SK-N-SH treated with all-trans-retinoic acid at 6 μM for 48 hours (cell line): ENCODE results near the gene VTI1A.

Source experiments
- ATAC-seq: fragments of 200-7000 bp; cut with Tn5 transposase; 3 replicates; pipeline ENCODE4 v1.9.1; 2020; ENCODE audit warnings: mild to moderate bottlenecking, moderate library complexity
- CREB5 ChIP-seq: fragments of 250-450 bp; sonication (Bioruptor Pico); IDR thresholded peaks from 2 replicates; pipeline ENCODE4 v1.5.1; 2020; ENCODE audit warnings: low read depth, mild to moderate bottlenecking, moderate library complexity
- CSDC2 ChIP-seq: fragments of 250-450 bp; sonication (Bioruptor Pico); IDR thresholded peaks from 2 replicates; pipeline ENCODE4 v1.5.0; 2020; ENCODE audit warnings: mild to moderate bottlenecking, moderate library complexity
- CSRNP3 ChIP-seq: fragments of 250-450 bp; sonication (Bioruptor Pico); IDR thresholded peaks from 2 replicates; pipeline ENCODE4 v1.5.1; 2021; ENCODE audit warnings: mild to moderate bottlenecking, moderate library complexity
- ESRRG ChIP-seq: fragments of 250-450 bp; sonication (Bioruptor Pico); IDR thresholded peaks from 2 replicates; pipeline ENCODE4 v1.6.1; 2021; ENCODE audit warnings: mild to moderate bottlenecking
- ISL1 ChIP-seq: fragments of 250-450 bp; sonication (Bioruptor Pico); IDR thresholded peaks from 2 replicates; pipeline ENCODE4 v2.1.2; 2022; ENCODE audit warnings: mild to moderate bottlenecking, moderate library complexity
- OSR1 ChIP-seq: fragments of 250-450 bp; sonication (Bioruptor Pico); IDR thresholded peaks from 2 replicates; pipeline ENCODE4 v1.8.0; 2022; ENCODE audit warnings: moderate library complexity, mild to moderate bottlenecking, inconsistent platforms
- PATZ1 ChIP-seq: fragments of 250-450 bp; sonication (Bioruptor Pico); IDR thresholded peaks from 2 replicates; pipeline ENCODE4 v1.8.0; 2020; ENCODE audit warnings: mild to moderate bottlenecking, moderate library complexity, borderline replicate concordance
- POU6F1 ChIP-seq: fragments of 250-450 bp; sonication (Bioruptor Pico); IDR thresholded peaks from 2 replicates; pipeline ENCODE4 v1.8.0; 2021; ENCODE audit warnings: low read depth, mild to moderate bottlenecking, moderate library complexity, borderline replicate concordance
- PPARA ChIP-seq: fragments of 250-450 bp; sonication (Bioruptor Pico); IDR thresholded peaks from 2 replicates; pipeline ENCODE4 v1.5.0; 2020; ENCODE audit warnings: mild to moderate bottlenecking, borderline replicate concordance
- RARB ChIP-seq: fragments of 250-450 bp; sonication (Bioruptor Pico); IDR thresholded peaks from 2 replicates; pipeline ENCODE4 v1.8.0; 2021; ENCODE audit warnings: mild to moderate bottlenecking, moderate library complexity
- SNAI2 ChIP-seq: fragments of 250-450 bp; sonication (Bioruptor Pico); IDR thresholded peaks from 2 replicates; pipeline ENCODE4 v1.5.0; 2020; ENCODE audit warnings: mild to moderate bottlenecking, moderate library complexity
- TOX ChIP-seq: fragments of 250-450 bp; sonication (Bioruptor Pico); IDR thresholded peaks from 2 replicates; pipeline ENCODE4 v1.8.0; 2021; ENCODE audit warnings: mild to moderate bottlenecking, moderate library complexity, borderline replicate concordance
- TSHZ2 ChIP-seq: fragments of 250-450 bp; sonication (Bioruptor Pico); IDR thresholded peaks from 2 replicates; pipeline ENCODE4 v1.5.0; 2020; ENCODE audit warnings: mild to moderate bottlenecking, moderate library complexity
- ZC3H10 ChIP-seq: fragments of 250-450 bp; sonication (Bioruptor Pico); IDR thresholded peaks from 2 replicates; pipeline ENCODE4 v1.5.1; 2021; ENCODE audit warnings: mild to moderate bottlenecking, moderate library complexity
- ZFP3 ChIP-seq: fragments of 250-450 bp; sonication (Bioruptor Pico); IDR thresholded peaks from 2 replicates; pipeline ENCODE4 v1.5.0; 2020; ENCODE audit warnings: mild to moderate bottlenecking, moderate library complexity
- ZNF565 ChIP-seq: fragments of 450-650 bp; formaldehyde crosslinking; conservative IDR thresholded peaks from 2 replicates; pipeline ENCODE4 v1.5.0; 2020; ENCODE audit warnings: low read depth, mild to moderate bottlenecking, moderate library complexity
- ZNF70 ChIP-seq: fragments of 450-650 bp; formaldehyde crosslinking; IDR thresholded peaks from 2 replicates; pipeline ENCODE4 v1.5.0; 2020; ENCODE audit warnings: mild to moderate bottlenecking, moderate library complexity

VTI1A gene

GRCh38 chr10:112741830-112742402 is 294.9 kb downstream of the VTI1A start:
- TF ChIP-seq PATZ1 (CRISPR knock-in tag) (no peak), RARB (no peak), PPARA (CRISPR knock-in tag) (no peak), POU6F1 (no peak), ZNF565 (no peak), OSR1 (CRISPR knock-in tag) (no peak), ZNF70 (no peak), ISL1 (no peak), CSDC2 (CRISPR knock-in tag) (no peak)
- TF ChIP-seq, all 23 proteins: peak for 0
- ATAC-seq = no peak

GRCh38 chr10:112744181-112745096 is 297.4 kb downstream of the VTI1A start:
- ATAC-seq = no peak
- no peak for TF ChIP-seq TOX

- ATAC-seq = no peak
- no peak for TF ChIP-seq CREB5 (CRISPR knock-in tag)
- TF ChIP-seq ISL1 = no peak
- no peak for TF ChIP-seq OSR1 (CRISPR knock-in tag)
- TF ChIP-seq TSHZ2 (CRISPR knock-in tag) = no peak
- TF ChIP-seq ZC3H10 (CRISPR knock-in tag) = no peak
- TF ChIP-seq TOX = no peak
- no peak for TF ChIP-seq CSRNP3 (CRISPR knock-in tag)
- TF ChIP-seq ZFP3 = no peak
- no peak for TF ChIP-seq PPARA (CRISPR knock-in tag)
- TF ChIP-seq ZNF565 = no peak
- no peak for TF ChIP-seq ESRRG (CRISPR knock-in tag)
- no peak for TF ChIP-seq ZNF70
- TF ChIP-seq RARB = no peak
- no peak for TF ChIP-seq CSDC2 (CRISPR knock-in tag)
- no peak for TF ChIP-seq POU6F1
- no peak for TF ChIP-seq SNAI2 (CRISPR knock-in tag)
Observed at GRCh38 chr10:112746329-112746728, 299.3 kb downstream of the VTI1A start.
